ENCODE data around the gene ADAMTS2. TPM values are rescaled to one million over a fixed set of nuclear protein-coding genes. Genes with fewer than 3 reads are reported as not detected.

Gene ADAMTS2
- polyA plus RNA-seq, 3 donors, result 0.74 to 2.3 TPM; not detected in 1

- Mint-ChIP-seq H3K4me3 (no peak overlapping the region), H3K36me3 (no peaks in the 10 kb centered on the region), H3K9me3 (peaks cover 4 to 23% (median 10%) of the 10 kb centered on the region in 7 donors), H3K4me1 (no peaks in the 10 kb centered on the region), H3K27ac (no peak overlapping the region), H3K27me3 (ENCODE audit: low read depth in 3 of 3) (peaks cover 2 to 16% (median 13%) of the 10 kb centered on the region in 3 donors)
- Histone ChIP-seq H4K20me1 (ENCODE audit: insufficient read depth, low read length) (no peaks in the 10 kb centered on the region), H3K4me1 (ENCODE audit: control insufficient read depth in 1 of 2, insufficient read depth in 2 of 2, low read length in 2 of 2) (no peaks in the 10 kb centered on the region), H2AFZ (ENCODE audit: insufficient read depth, low read depth, low read length, poor library complexity, severe bottlenecking) (no peak overlapping the region), H3K9me3 (replicated peaks in 1 of 2; ENCODE audit: control insufficient read depth in 1 of 2, insufficient read depth in 1 of 2, low read length in 2 of 2) (no peaks in the 10 kb centered on the region), H3K27ac (ENCODE audit: low read depth in 1 of 2, low read length in 2 of 2) (no peak overlapping the region), H3K4me3 (replicated peaks in 1 of 3; ENCODE audit: low read depth in 2 of 3, low read length in 3 of 3) (no peak overlapping the region), H3K36me3 (replicated peaks in 1 of 2; ENCODE audit: control insufficient read depth in 1 of 2, insufficient read depth in 2 of 2, low read length in 2 of 2) (no peaks in the 10 kb centered on the region), H3K9ac (ENCODE audit: insufficient read depth, low read length, poor library complexity, severe bottlenecking) (no peak overlapping the region), H3K4me2 (replicated peaks; ENCODE audit: extremely low read depth, low read length, poor library complexity, severe bottlenecking) (no peak overlapping the region), H3K27me3 (ENCODE audit: control insufficient read depth in 2 of 2, insufficient read depth in 2 of 2, low read length in 2 of 2) (peaks cover 0 to 5% of the 10 kb centered on the region in 2 donors), H3K79me2 (ENCODE audit: insufficient read depth, low read length) (no peaks in the 10 kb centered on the region)
- TF ChIP-seq CTCF (IDR thresholded peaks at IDR 0.05), result no peak
- 93% methylated on average over 5 of the region's 10 CpGs for WGBS (ENCODE audit: insufficient coverage)
- intact Hi-C loops (cut with micrococcal nuclease), result no loop called here
- DNase-seq, result no peak
Observed at GRCh38 chr5:179177711-179178575, 167.3 kb downstream of the ADAMTS2 start.

- Mint-ChIP-seq H3K4me3 (no peak overlapping the region), H3K4me1 (no peaks in the 10 kb centered on the region)
Observed at GRCh38 chr5:179176571-179177230, 168.6 kb downstream of the ADAMTS2 start.

More at GRCh38 chr5:179176571-179177230, 168.6 kb downstream of the ADAMTS2 start:
- no peaks in the 10 kb centered on the region for H3K4me1 ChIP-seq (ENCODE audit: control insufficient read depth in 1 of 2, insufficient read depth in 2 of 2, low read length in 2 of 2)
- no peak overlapping the region for H2AFZ ChIP-seq (ENCODE audit: insufficient read depth, low read depth, low read length, poor library complexity, severe bottlenecking)
- peaks cover 4 to 23% (median 8%) of the 10 kb centered on the region in 7 donors for H3K9me3 Mint-ChIP-seq
- TF ChIP-seq CTCF (IDR thresholded peaks at IDR 0.05), result no peak
- H3K36me3 Mint-ChIP-seq, result no peaks in the 10 kb centered on the region
- intact Hi-C loops (cut with micrococcal nuclease), result no loop called here
- H3K9ac ChIP-seq (ENCODE audit: insufficient read depth, low read length, poor library complexity, severe bottlenecking), result no peak overlapping the region
- H3K4me3 ChIP-seq (replicated peaks in 1 of 3; ENCODE audit: low read depth in 2 of 3, low read length in 3 of 3), result no peak overlapping the region
- no peaks in the 10 kb centered on the region for H3K36me3 ChIP-seq (replicated peaks in 1 of 2; ENCODE audit: control insufficient read depth in 1 of 2, insufficient read depth in 2 of 2, low read length in 2 of 2)
- no peaks in the 10 kb centered on the region for H3K79me2 ChIP-seq (ENCODE audit: insufficient read depth, low read length)
- H3K27me3 Mint-ChIP-seq (ENCODE audit: low read depth in 3 of 3), result peaks cover 2 to 9% (median 9%) of the 10 kb centered on the region in 3 donors
- H4K20me1 ChIP-seq (ENCODE audit: insufficient read depth, low read length), result no peaks in the 10 kb centered on the region
- no peaks in the 10 kb centered on the region for H3K27me3 ChIP-seq (ENCODE audit: control insufficient read depth in 2 of 2, insufficient read depth in 2 of 2, low read length in 2 of 2)
- peak overlapping the region in 1 of 7 donors; percentile 47 for H3K27ac Mint-ChIP-seq
- H3K4me2 ChIP-seq (replicated peaks; ENCODE audit: extremely low read depth, low read length, poor library complexity, severe bottlenecking), result no peak overlapping the region
- H3K27ac ChIP-seq (ENCODE audit: low read depth in 1 of 2, low read length in 2 of 2), result no peak overlapping the region
- no peaks in the 10 kb centered on the region for H3K9me3 ChIP-seq (replicated peaks in 1 of 2; ENCODE audit: control insufficient read depth in 1 of 2, insufficient read depth in 1 of 2, low read length in 2 of 2)
- no peak for DNase-seq
- WGBS (ENCODE audit: insufficient coverage), result 92% methylated on average over 11 of the region's 13 CpGs
